HCEC 1CT (cell line): ENCODE measurements around the gene CYSRT1.

Source experiments
- DNase-seq: peaks from one replicate; pipeline ENCODE4 v3.0.0-alpha.2; 2017

The CYSRT1 gene

GRCh38 chr9:137273611-137274320 lies 48.8 kb downstream of the CYSRT1 start:
- no peak for DNase-seq

- DNase-seq: no peak
Observed at GRCh38 chr9:137275203-137275587, 50.2 kb downstream of the CYSRT1 start.
